Vagina (tissue), 2 donors: ENCODE data around the gene GALNTL6. TPM values are rescaled to one million over a fixed set of nuclear protein-coding genes. Genes with fewer than 3 reads are reported as not detected.

Source experiments
- DNase-seq, 2 donors: peaks; one replicate each; pipeline ENCODE4 v3.0.0-alpha.2; 2017; ENCODE audit errors: extremely low spot score in 2 of 2
- H3K27ac ChIP-seq: fragments of 200-600 bp; sonication (generic); one replicate; pipeline ENCODE4 v1.5.1; 2019
- H3K27me3 ChIP-seq: fragments of 200-600 bp; sonication (generic); one replicate; pipeline ENCODE4 v1.5.1; 2019
- H3K36me3 ChIP-seq, 2 donors: fragments of 200-600 bp; sonication (generic); one replicate each; pipeline ENCODE4 v1.5.1; 2017 to 2019
- H3K4me1 ChIP-seq: fragments of 200-600 bp; sonication (generic); one replicate; pipeline ENCODE4 v1.5.1; 2019
- H3K4me3 ChIP-seq, 2 donors: fragments of 200-600 bp; sonication (generic); 1 replicate in 1 of 2; 2 replicates in 1 of 2; pipeline ENCODE4 v1.5.1; 2016 to 2019
- H3K9me3 ChIP-seq: fragments of 200-600 bp; sonication (generic); one replicate; pipeline ENCODE4 v1.5.1; 2019
- CTCF ChIP-seq, 3 experiments: fragments of 450-650 bp in 2 of 3; fragments of 200-600 bp in 1 of 3; sonication (generic) in 1 of 3; IDR thresholded peaks; one replicate each; pipeline ENCODE4 v1.5.1; 2017 to 2019; ENCODE audit warnings: antibody characterized with exemption in 3 of 3, mild to moderate bottlenecking in 2 of 3, moderate library complexity in 2 of 3
- POLR2A ChIP-seq, 2 donors: fragments of 450-650 bp; IDR thresholded peaks; one replicate each; pipeline ENCODE4 v1.6.1; 2017; ENCODE audit warnings: antibody characterized with exemption in 2 of 2, mild to moderate bottlenecking in 2 of 2, moderate library complexity in 2 of 2
- POLR2AphosphoS5 ChIP-seq, 2 donors: sonication (generic); formaldehyde crosslinking; IDR thresholded peaks; one replicate each; pipeline ENCODE4 v1.9.0; 2017; ENCODE audit warnings: antibody characterized with exemption in 2 of 2, mild to moderate bottlenecking in 2 of 2, low read depth in 1 of 2; ENCODE audit not compliant: insufficient read depth in 1 of 2
- intact Hi-C: fragments of 100-400 bp; cut with DNase I; formaldehyde crosslinking; loops from one replicate; pipeline ENCODE4 v1.15.1; 2023
- total RNA-seq: library from RNA; depleted of rRNA; stranded (reverse); fragments of >200 nt; gene quantifications from one replicate; pipeline ENCODE4 v1.2.3, GENCODE V29; 2016

GALNTL6 gene
- total RNA-seq, 1 donor from 2014 or later: 0.74 TPM

GRCh38 chr4:171846893-171847292 lies 33.7 kb downstream of the GALNTL6 start:
- Histone ChIP-seq H3K27ac (no peak overlapping the region), H3K4me1 (no peaks in the 10 kb centered on the region), H3K4me3 (no peak overlapping the region), H3K27me3 (no peaks in the 10 kb centered on the region), H3K9me3 (no peaks in the 10 kb centered on the region), H3K36me3 (no peaks in the 10 kb centered on the region)
- no peak for TF ChIP-seq CTCF (IDR thresholded peaks at IDR 0.05)
- TF ChIP-seq POLR2AphosphoS5 (IDR thresholded peaks at IDR 0.05; ENCODE audit: insufficient read depth in 1 of 2, low read depth in 1 of 2): no peak
- no peak for TF ChIP-seq POLR2A (IDR thresholded peaks at IDR 0.05)
- DNase-seq: no peak
- intact Hi-C loops: no loop called here

- no peak for DNase-seq
- H3K4me3 ChIP-seq: no peak overlapping the region
- H3K27me3 ChIP-seq: no peaks in the 10 kb centered on the region
- TF ChIP-seq POLR2AphosphoS5 (IDR thresholded peaks at IDR 0.05; ENCODE audit: insufficient read depth in 1 of 2, low read depth in 1 of 2) (no peak), CTCF (IDR thresholded peaks at IDR 0.05) (no peak), POLR2A (IDR thresholded peaks at IDR 0.05) (no peak)
- H3K36me3 ChIP-seq: no peaks in the 10 kb centered on the region
- no peak overlapping the region for H3K27ac ChIP-seq
- intact Hi-C loops: no loop called here
- H3K4me1 ChIP-seq: no peaks in the 10 kb centered on the region
- H3K9me3 ChIP-seq: no peaks in the 10 kb centered on the region
Observed at GRCh38 chr4:171847751-171848150, 34.5 kb downstream of the GALNTL6 start.

GRCh38 chr4:171849686-171850222 lies 36.5 kb downstream of the GALNTL6 start:
- Histone ChIP-seq H3K27ac (no peak overlapping the region), H3K9me3 (no peaks in the 10 kb centered on the region), H3K4me1 (no peaks in the 10 kb centered on the region), H3K27me3 (no peaks in the 10 kb centered on the region), H3K36me3 (no peaks in the 10 kb centered on the region), H3K4me3 (no peak overlapping the region)
- intact Hi-C loops: no loop called here
- no peak for TF ChIP-seq POLR2A (IDR thresholded peaks at IDR 0.05)
- no peak for TF ChIP-seq CTCF (IDR thresholded peaks at IDR 0.05)
- no peak for TF ChIP-seq POLR2AphosphoS5 (IDR thresholded peaks at IDR 0.05; ENCODE audit: insufficient read depth in 1 of 2, low read depth in 1 of 2)
- no peak for DNase-seq

- Histone ChIP-seq H3K4me3 (no peak overlapping the region), H3K36me3 (no peaks in the 10 kb centered on the region), H3K9me3 (no peaks in the 10 kb centered on the region), H3K27me3 (no peaks in the 10 kb centered on the region), H3K4me1 (no peaks in the 10 kb centered on the region), H3K27ac (no peak overlapping the region)
- no peak for TF ChIP-seq CTCF (IDR thresholded peaks at IDR 0.05)
- TF ChIP-seq POLR2A (IDR thresholded peaks at IDR 0.05): no peak
- intact Hi-C loops: no loop called here
- no peak for DNase-seq
Observed at GRCh38 chr4:171851295-171851694, 38.1 kb downstream of the GALNTL6 start.

- H3K27ac ChIP-seq: no peak overlapping the region
- TF ChIP-seq POLR2A (IDR thresholded peaks at IDR 0.05) (no peak), CTCF (IDR thresholded peaks at IDR 0.05) (no peak), POLR2AphosphoS5 (IDR thresholded peaks at IDR 0.05; ENCODE audit: insufficient read depth in 1 of 2, low read depth in 1 of 2) (no peak)
- DNase-seq: no peak
- no peaks in the 10 kb centered on the region for H3K9me3 ChIP-seq
- H3K27me3 ChIP-seq: no peaks in the 10 kb centered on the region
- no peaks in the 10 kb centered on the region for H3K4me1 ChIP-seq
- intact Hi-C loops: no loop called here
- H3K36me3 ChIP-seq: no peaks in the 10 kb centered on the region
- H3K4me3 ChIP-seq: no peak overlapping the region
Observed at GRCh38 chr4:171857302-171858012, 44.3 kb downstream of the GALNTL6 start.
